Heart right ventricle (tissue), 16 donors: ENCODE measurements around the gene RALY. TPM values are rescaled to one million over a fixed set of nuclear protein-coding genes. Genes with fewer than 3 reads are reported as not detected.

Source experiments
- ATAC-seq, 8 donors: fragments of 200-7000 bp; cut with Tn5 transposase; one replicate each; pipeline ENCODE4 v1.9.1; 2020; ENCODE audit warnings: mild to moderate bottlenecking in 8 of 8, moderate library complexity in 8 of 8, moderate number of reproducible peaks in 1 of 8
- DNase-seq, 2 donors: peaks; one replicate each; pipeline ENCODE4 v3.0.0-alpha.2; 2020
- H3K27ac ChIP-seq, 10 donors: fragments of 200-600 bp; sonication (generic) in 2 of 10; one replicate each; pipeline versions ENCODE4 v1.5.0 to v1.8.0; 2020 to 2022; ENCODE audit warnings: mild to moderate bottlenecking in 3 of 10
- H3K27me3 ChIP-seq, 7 donors: fragments of 200-600 bp; one replicate each; pipeline ENCODE4 v1.8.0; 2021 to 2022; ENCODE audit warnings: mild to moderate bottlenecking in 2 of 7
- H3K36me3 ChIP-seq, 9 donors: fragments of 200-600 bp; sonication (generic) in 1 of 9; one replicate each; pipeline versions ENCODE4 v1.5.0 to v1.8.0; 2020 to 2022; ENCODE audit warnings: mild to moderate bottlenecking in 2 of 9
- H3K4me1 ChIP-seq, 9 donors: fragments of 200-600 bp; sonication (generic) in 1 of 9; one replicate each; pipeline versions ENCODE4 v1.5.0 to v1.8.0; 2020 to 2022; ENCODE audit warnings: mild to moderate bottlenecking in 4 of 9
- H3K4me3 ChIP-seq, 10 donors: fragments of 200-600 bp; sonication (generic) in 2 of 10; one replicate each; pipeline versions ENCODE4 v1.5.0 to v1.8.0; 2020 to 2022; ENCODE audit warnings: mild to moderate bottlenecking in 7 of 10, moderate library complexity in 2 of 10
- H3K9me3 ChIP-seq, 11 donors: fragments of 200-600 bp in 10 of 11; sonication (generic) in 2 of 11; one replicate each; pipeline versions ENCODE4 v1.5.0 to v1.8.0; 2013 to 2022; ENCODE audit warnings: mild to moderate bottlenecking in 2 of 11, control low read depth in 1 of 11, moderate library complexity in 1 of 11
- CTCF ChIP-seq, 9 donors: fragments of 200-600 bp; sonication (generic) in 2 of 9; IDR thresholded peaks; one replicate each; pipeline versions ENCODE4 v1.5.0 to v1.8.0; 2021 to 2022; ENCODE audit warnings: antibody characterized with exemption in 9 of 9, mild to moderate bottlenecking in 5 of 9, moderate library complexity in 1 of 9
- WGBS, 2 donors: extraction: QIAGEN DNeasy Blood & Tissue Kit; methylation state at CpG; one replicate each; pipeline ENCODE4 v1.1.7; 2013; ENCODE audit warnings: inconsistent platforms in 1 of 2; 5-methylcytosine and 5-hydroxymethylcytosine counted together
- intact Hi-C, 10 donors: fragments of 100-400 bp; cut with DNase I; formaldehyde crosslinking; loops; one replicate each; pipeline versions ENCODE4 v1.11.1 to v1.14.2; 2022
- polyA plus RNA-seq, 2 donors: library from polyadenylated mRNA; stranded (reverse); fragments of 200-250 nt; gene quantifications; one replicate each; pipeline ENCODE4 v1.2.3, GENCODE V29; 2013
- total RNA-seq, 10 donors: library from RNA; stranded (reverse); fragmentation: NEBNext Ultra II Directional in 3 of 10; extraction: Animal tissue kit (Norgen Biotek cat#: 25700) in 3 of 10; gene quantifications; one replicate each; pipeline versions ENCODE4 v1.2.1 to v1.2.4, GENCODE V29; 2021 to 2023
- donor health status: Arrhythmogenic right ventricular cardiomyopathy.
- donor health status: ischemic (EF 13 %, LVEDD 7.1; RV severe dilation, severe dysfunction).
- donor health status: healthy with polysubstance abuse.
- donor health status: DM: no; HTN: yes; CAD: no.
- donor health status: DM: no; HTN: no; CAD: no.
- donor health status: ischemic (EF 25% LVEDD 6.9; RV normal size, moderate dysfunction).
- donor health status: ischemic (EF 25% LVEDD 5.7; RV mildly dilated, moderate dysfunction).
- donor health status: healthy.
- donor health status: DM: yes; HTN: yes; CAD: no.
- donor health status: Ischemic cardiomyopathy.
- donor health status: ischemic (EF 35%, LVEDD 5.7; RV mildly dilated, moderate dysfunction).
- donor health status: nonischemic (EF 11% LVEDD 7.7; RV severe dilation, severe dysfunction).
- donor health status: DM: yes; HTN: yes; CAD: no.
- donor health status: PGD.
- donor health status: ischemic (EF 29% LVEDD 5.4; RV normal size, mild dysfunction).
- donor health status: nonischemic (EF 23%, LVEDD 6.1; RV moderate dilation, normal function).

Gene RALY
- total and polyA plus RNA-seq, 12 donors: 84.3 to 234 (median 104) TPM

GRCh38 chr20:34069341-34070078 is 75.8 kb downstream of the RALY start:
- Histone ChIP-seq H3K27ac (peak overlapping the region in 2 of 10 donors; percentile 4 to 54), H3K4me3 (no peak overlapping the region), H3K4me1 (peaks cover 14 to 53% (median 38%) of the 10 kb centered on the region in 9 donors), H3K27me3 (no peaks in the 10 kb centered on the region), H3K9me3 (no peaks in the 10 kb centered on the region), H3K36me3 (peaks cover 0 to 42% (median 0%) of the 10 kb centered on the region in 9 donors)
- 15 to 18% methylated on average over 7 of the region's 7 CpGs for WGBS, 2 donors
- DNase-seq (peak; percentile 48 to 75), ATAC-seq (peak; percentile 86 to 93 (median 88))
- intact Hi-C loops: loop anchor here (1.0 to 10.0 kb wide), 15 partner anchors 55 to 277 kb away; partner anchors contain the start of gene RALY (in 4 of the 10)
- TF ChIP-seq CTCF (IDR thresholded peaks at IDR 0.05): peak; percentile 57 to 93 (median 87)

- H3K27ac ChIP-seq: no peak overlapping the region
These were observed 76.3 kb downstream of the RALY start for GRCh38 chr20:34070079-34070439.

GRCh38 chr20:34070859-34071258 is 77.1 kb downstream of the RALY start:
- Histone ChIP-seq H3K27me3 (no peaks in the 10 kb centered on the region), H3K27ac (no peak overlapping the region), H3K9me3 (no peaks in the 10 kb centered on the region), H3K36me3 (peaks cover 0 to 44% (median 1%) of the 10 kb centered on the region in 9 donors), H3K4me3 (no peak overlapping the region), H3K4me1 (peaks cover 7 to 40% (median 24%) of the 10 kb centered on the region in 9 donors)
- ATAC-seq (no peak), DNase-seq (no peak)
- WGBS, 2 donors: 79 to 83% methylated on average over 8 of the region's 8 CpGs
- intact Hi-C loops: loop anchor here in 6 of 10 donors (1.0 to 10.0 kb wide), 9 partner anchors 54 to 276 kb away; no protein-coding TSS in a partner anchor
- no peak for TF ChIP-seq CTCF (IDR thresholded peaks at IDR 0.05)

More at GRCh38 chr20:34070079-34070439, 76.3 kb downstream of the RALY start:
- intact Hi-C loops: loop anchor here in 6 of 10 donors (1.0 to 10.0 kb wide), 9 partner anchors 55 to 275 kb away; no protein-coding TSS in a partner anchor
- Histone ChIP-seq H3K36me3 (peaks cover 0 to 44% (median 0%) of the 10 kb centered on the region in 9 donors), H3K27me3 (no peaks in the 10 kb centered on the region), H3K4me1 (peaks cover 14 to 48% (median 32%) of the 10 kb centered on the region in 9 donors), H3K9me3 (no peaks in the 10 kb centered on the region), H3K4me3 (no peak overlapping the region)
- peak in 1 of 9 donors; percentile 16 for TF ChIP-seq CTCF (IDR thresholded peaks at IDR 0.05)
- 86 to 88% methylated on average over 3 of the region's 3 CpGs for WGBS, 2 donors
- DNase-seq: no peak
- no peak for ATAC-seq

GRCh38 chr20:34072076-34072475 is 78.4 kb downstream of the RALY start:
- intact Hi-C loops: loop anchor here in 5 of 10 donors (5.0 to 10.0 kb wide), 6 partner anchors 53 to 277 kb away; no protein-coding TSS in a partner anchor
- ATAC-seq (no peak), DNase-seq (no peak)
- Histone ChIP-seq H3K4me1 (peaks cover 7 to 28% (median 18%) of the 10 kb centered on the region in 9 donors), H3K4me3 (no peak overlapping the region), H3K27me3 (no peaks in the 10 kb centered on the region), H3K36me3 (peaks cover 0 to 56% (median 7%) of the 10 kb centered on the region in 9 donors), H3K9me3 (no peaks in the 10 kb centered on the region), H3K27ac (no peak overlapping the region)
- TF ChIP-seq CTCF (IDR thresholded peaks at IDR 0.05): no peak
- 94 to 96% methylated on average over 8 of the region's 8 CpGs for WGBS, 2 donors
